Measurements from ENCODE around the gene PTPRN.

DNA sequence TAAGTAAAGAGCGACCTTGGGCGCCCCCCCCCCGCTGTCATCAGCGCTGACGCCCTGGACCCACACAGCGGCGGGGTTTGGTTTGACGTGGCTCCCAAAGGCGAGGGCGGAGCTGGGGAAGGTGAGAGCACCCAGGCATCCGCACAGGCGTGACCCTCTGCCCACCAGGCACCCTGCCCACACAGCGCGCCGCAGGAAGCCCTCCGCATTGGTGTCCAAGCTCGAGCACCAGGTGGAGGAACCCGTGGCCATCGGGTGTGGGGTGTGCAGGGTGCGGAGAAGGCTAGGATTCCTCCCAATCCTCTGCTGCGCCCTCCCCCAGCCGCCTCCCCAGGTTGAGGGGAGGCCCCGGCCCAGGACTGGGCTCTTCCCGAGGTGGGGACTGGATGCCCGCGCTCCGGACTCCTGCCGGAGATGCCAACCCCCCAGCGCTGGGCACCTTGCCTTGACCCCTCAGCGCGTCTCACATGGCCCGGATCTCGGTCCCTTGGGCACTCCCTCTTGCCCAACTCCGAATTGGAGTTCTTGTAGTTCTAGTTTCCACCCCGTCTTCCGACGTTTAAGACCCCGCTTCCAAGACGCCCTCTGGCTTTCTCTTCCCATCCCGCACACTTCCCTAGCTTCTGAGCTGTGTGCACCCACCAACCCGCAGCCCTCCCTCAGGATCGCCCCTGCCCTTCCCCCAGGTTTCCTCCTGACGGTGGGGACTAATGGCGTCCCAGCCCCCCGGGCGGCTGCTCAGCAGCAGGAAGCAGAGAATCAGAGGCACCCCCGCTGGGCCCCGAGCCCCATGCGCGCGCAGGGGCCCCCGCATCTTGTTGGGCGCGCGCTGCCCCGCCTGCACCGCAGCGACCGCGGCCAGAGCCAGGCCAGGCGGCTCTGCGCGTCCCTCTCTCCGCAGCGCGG, 49.2 kb upstream of the PTPRN start:
- TF ChIP-seq, protein P1, sequence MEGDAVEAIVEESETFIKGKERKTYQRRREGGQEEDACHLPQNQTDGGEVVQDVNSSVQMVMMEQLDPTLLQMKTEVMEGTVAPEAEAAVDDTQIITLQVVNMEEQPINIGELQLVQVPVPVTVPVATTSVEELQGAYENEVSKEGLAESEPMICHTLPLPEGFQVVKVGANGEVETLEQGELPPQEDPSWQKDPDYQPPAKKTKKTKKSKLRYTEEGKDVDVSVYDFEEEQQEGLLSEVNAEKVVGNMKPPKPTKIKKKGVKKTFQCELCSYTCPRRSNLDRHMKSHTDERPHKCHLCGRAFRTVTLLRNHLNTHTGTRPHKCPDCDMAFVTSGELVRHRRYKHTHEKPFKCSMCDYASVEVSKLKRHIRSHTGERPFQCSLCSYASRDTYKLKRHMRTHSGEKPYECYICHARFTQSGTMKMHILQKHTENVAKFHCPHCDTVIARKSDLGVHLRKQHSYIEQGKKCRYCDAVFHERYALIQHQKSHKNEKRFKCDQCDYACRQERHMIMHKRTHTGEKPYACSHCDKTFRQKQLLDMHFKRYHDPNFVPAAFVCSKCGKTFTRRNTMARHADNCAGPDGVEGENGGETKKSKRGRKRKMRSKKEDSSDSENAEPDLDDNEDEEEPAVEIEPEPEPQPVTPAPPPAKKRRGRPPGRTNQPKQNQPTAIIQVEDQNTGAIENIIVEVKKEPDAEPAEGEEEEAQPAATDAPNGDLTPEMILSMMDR (IDR thresholded peaks at IDR 0.05; ENCODE audit: low read length): no peak
- TF ChIP-seq EZH2 (IDR thresholded peaks at IDR 0.05; ENCODE audit: borderline replicate concordance, low read length): no peak
